K562 (cell line): ENCODE results near the gene NCKAP1. TPM values are rescaled to one million over a fixed set of nuclear protein-coding genes. Genes with fewer than 3 reads are reported as not detected.
A peak's percentile ranks its signal among the peaks of the same experiment; 100 is the strongest.

ENCODE experiments used
- ARNT ChIP-seq, 2 experiments: fragments of 450-650 bp; IDR thresholded peaks; 2 replicates each; pipeline ENCODE4 v1.6.1; 2016; ENCODE audit warnings: mild to moderate bottlenecking in 1 of 2
- ASH1L ChIP-seq: fragments of 450-650 bp; IDR thresholded peaks from 2 replicates; pipeline ENCODE4 v1.6.1; 2018; ENCODE audit warnings: borderline replicate concordance, mild to moderate bottlenecking, low read depth; ENCODE audit not compliant: partially characterized antibody
- BCOR ChIP-seq: fragments of 450-650 bp; IDR thresholded peaks from 2 replicates; pipeline ENCODE4 v1.6.1; 2016
- CHAMP1 ChIP-seq: fragments of 450-650 bp; IDR thresholded peaks from 2 replicates; pipeline ENCODE4 v1.6.1; 2016; ENCODE audit warnings: mild to moderate bottlenecking
- CSDE1 ChIP-seq, 2 experiments: fragments of 450-650 bp; IDR thresholded peaks; 2 replicates each; pipeline ENCODE4 v1.6.1; 2016; ENCODE audit warnings: mild to moderate bottlenecking in 1 of 2
- ELF4 ChIP-seq: fragments of 450-650 bp; formaldehyde crosslinking; IDR thresholded peaks from 2 replicates; pipeline ENCODE4 v1.4.0; 2022; ENCODE audit warnings: missing genetic modification characterization
- GATAD2A ChIP-seq: fragments of 450-650 bp; IDR thresholded peaks from 2 replicates; pipeline ENCODE4 v1.6.1; 2017
- HDAC1 ChIP-seq, 2 experiments: fragments of 450-650 bp; IDR thresholded peaks; 2 replicates each; pipeline ENCODE4 v1.6.1; 2016 to 2017; ENCODE audit warnings: inconsistent platforms in 1 of 2, mild to moderate bottlenecking in 1 of 2, moderate library complexity in 1 of 2
- HNRNPUL1 ChIP-seq: fragments of 200-400 bp; formaldehyde crosslinking; IDR thresholded peaks from 2 replicates; pipeline ENCODE4 v1.6.1; 2017; ENCODE audit warnings: low read length
- MEF2A ChIP-seq: IDR thresholded peaks from 2 replicates; pipeline ENCODE4 v1.6.1; 2011; ENCODE audit warnings: low read depth, mild to moderate bottlenecking, low read length, moderate library complexity; ENCODE audit not compliant: control insufficient read depth
- NONO ChIP-seq, 2 experiments: fragments of 200-400 bp in 1 of 2; fragments of 450-650 bp in 1 of 2; formaldehyde crosslinking in 1 of 2; IDR thresholded peaks; 2 replicates each; pipeline ENCODE4 v1.6.1; 2017; ENCODE audit warnings: low read depth in 2 of 2, mild to moderate bottlenecking in 2 of 2, moderate library complexity in 2 of 2, low read length in 1 of 2
- PCBP2 ChIP-seq: fragments of 200-400 bp; formaldehyde crosslinking; IDR thresholded peaks from 2 replicates; pipeline ENCODE4 v1.6.1; 2018; ENCODE audit warnings: low read length, low read depth, mild to moderate bottlenecking, moderate library complexity; ENCODE audit not compliant: poor library complexity, severe bottlenecking
- POLR2AphosphoS2 ChIP-seq: IDR thresholded peaks from 2 replicates; pipeline ENCODE4 v1.6.1; 2012; ENCODE audit warnings: low read length, improper control_type of control experiment
- PTRF ChIP-seq: fragments of 450-650 bp; IDR thresholded peaks from 2 replicates; pipeline ENCODE4 v1.6.1; 2016; ENCODE audit warnings: mild to moderate bottlenecking, missing genetic modification characterization, missing compliant biosample characterization
- RBM22 ChIP-seq: fragments of 200-400 bp; formaldehyde crosslinking; IDR thresholded peaks from 2 replicates; pipeline ENCODE4 v1.6.1; 2018; ENCODE audit warnings: low read length, low read depth; ENCODE audit not compliant: poor library complexity, severe bottlenecking
- SAP30 ChIP-seq: fragments of 200-600 bp; sonication (generic); IDR thresholded peaks from 2 replicates; pipeline ENCODE4 v1.6.1; 2012; ENCODE audit warnings: borderline replicate concordance, low read depth, mild to moderate bottlenecking, moderate library complexity, low read length, control low read depth, inconsistent platforms; ENCODE audit not compliant: insufficient read depth, poor library complexity, severe bottlenecking
- SETDB1 ChIP-seq: IDR thresholded peaks from one replicate; pipeline ENCODE4 v1.6.1; 2012; ENCODE audit warnings: low read length, control low read depth, inconsistent platforms
- SIX5 ChIP-seq, 2 experiments: IDR thresholded peaks; 2 replicates each; pipeline ENCODE4 v1.6.1; 2011; ENCODE audit warnings: low read length in 2 of 2, borderline replicate concordance in 1 of 2, low read depth in 1 of 2, mild to moderate bottlenecking in 1 of 2, moderate library complexity in 1 of 2; ENCODE audit not compliant: insufficient read depth in 1 of 2
- SMAD1 ChIP-seq: fragments of 150-350 bp; IDR thresholded peaks from 2 replicates; pipeline ENCODE4 v1.6.1; 2014; ENCODE audit warnings: low read length, low read depth; ENCODE audit not compliant: partially characterized antibody
- SMARCA4 ChIP-seq: fragments of 450-650 bp; IDR thresholded peaks from 2 replicates; pipeline ENCODE4 v1.6.1; 2016
- TEAD4 ChIP-seq, 2 experiments: sonication (generic) in 1 of 2; formaldehyde crosslinking in 1 of 2; IDR thresholded peaks; 2 replicates each; pipeline versions ENCODE4 v1.6.1 to v1.8.0; 2012 to 2022; ENCODE audit warnings: borderline replicate concordance in 1 of 2, inconsistent platforms in 1 of 2, low read length in 1 of 2, mild to moderate bottlenecking in 1 of 2, missing genetic modification reagents in 1 of 2
- THRB ChIP-seq: fragments of 450-650 bp; formaldehyde crosslinking; conservative IDR thresholded peaks from 2 replicates; pipeline ENCODE4 v1.4.0; 2022; ENCODE audit warnings: mild to moderate bottlenecking, missing genetic modification characterization
- ZBTB33 ChIP-seq: sonication (generic); formaldehyde crosslinking; IDR thresholded peaks from 2 replicates; pipeline ENCODE4 v1.8.1; 2023; ENCODE audit warnings: mild to moderate bottlenecking, missing genetic modification reagents
- ZC3H11A ChIP-seq: IDR thresholded peaks from 2 replicates; pipeline ENCODE4 v1.6.1; 2012; ENCODE audit warnings: low read depth, low read length, improper control_type of control experiment
- ZNF41 ChIP-seq: fragments of 250-450 bp; sonication (Bioruptor Pico); conservative IDR thresholded peaks from 2 replicates; pipeline ENCODE4 v1.4.0; 2020; ENCODE audit warnings: mild to moderate bottlenecking
- polyA plus RNA-seq, 8 experiments: library from polyadenylated mRNA; depleted of rRNA in 4 of 8; stranded (reverse) in 5 of 8; unstranded in 3 of 8; fragments of >200 nt; fragmentation: Nextera tagmentation in 2 of 8; fragmentation: Illumina TruSeq in 1 of 8; extraction: Ambion mirVana in 2 of 8; extraction: Trizol in 1 of 8; gene quantifications; 2 replicates each; pipeline versions ENCODE4 v1.2.1 to v1.2.3, GENCODE V29; 2011 to 2014; ENCODE audit warnings: inconsistent platforms in 1 of 8, missing spikeins in 1 of 8
- total RNA-seq, 7 experiments: library from RNA; depleted of rRNA in 6 of 7; stranded (reverse); fragments of >200 nt in 6 of 7; fragmentation: Illumina TruSeq in 2 of 7; extraction: Trizol in 2 of 7; gene quantifications; 2 replicates each; pipeline versions ENCODE4 v1.2.1 to v1.2.3, GENCODE V29; 2011 to 2021; ENCODE audit warnings: low replicate concordance in 1 of 7

Gene NCKAP1
- total and polyA plus RNA-seq, 9 of the 15 experiments (the other 6 are each of a cell fraction or from before 2014, with no cell fraction given) = 34.0 to 153 (median 88.7) TPM

- TF ChIP-seq ZC3H11A (no peak), POLR2AphosphoS2 (no peak), SMARCA4 (no peak), SMAD1 (no peak), THRB (0 out of 2 replicates have a peak, but pooled peaks have one; percentile 40), GATAD2A (0 out of 2 replicates have a peak, but pooled peaks have one; percentile 33), TEAD4 (IDR thresholded peaks at IDR 0.05; ENCODE audit: low read length) (no peak), TEAD4 (CRISPR knock-in tag; IDR thresholded peaks at IDR 0.05; ENCODE audit: borderline replicate concordance) (no peak), ELF4 (CRISPR knock-in tag) (no peak), MEF2A (no peak), SIX5 (IDR thresholded peaks at IDR 0.05; ENCODE audit: borderline replicate concordance in 1 of 2, insufficient read depth in 1 of 2, low read depth in 1 of 2, low read length in 2 of 2) (no peak), PTRF (no peak), CSDE1 (IDR thresholded peaks at IDR 0.05) (no peak), SETDB1 (no peak), ARNT (IDR thresholded peaks at IDR 0.05) (no peak), SAP30 (no peak), CHAMP1 (no peak), HNRNPUL1 (no peak), ASH1L (no peak), HDAC1 (IDR thresholded peaks at IDR 0.05) (0 out of 4 replicates have a peak, but pooled peaks of 1 of the 2 experiments have one; percentile 14), PCBP2 (no peak), ZNF41 (CRISPR knock-in tag) (no peak), NONO (IDR thresholded peaks at IDR 0.05; ENCODE audit: low read depth in 2 of 2, low read length in 1 of 2) (no peak), ZBTB33 (CRISPR knock-in tag) (no peak), RBM22 (no peak), BCOR (no peak)
These were observed 2.3 kb upstream of the NCKAP1 start (continued) for GRCh38 chr2:183040604-183041003.
